Body of pancreas (tissue), 4 donors: ENCODE results near the gene CACNA1C. TPM values are rescaled to one million over a fixed set of nuclear protein-coding genes. Genes with fewer than 3 reads are reported as not detected.

ENCODE experiments used
- ATAC-seq: fragments of 150-250 bp; one replicate; pipeline ENCODE4 v1.9.1; 2016
- DNase-seq, 4 donors: peaks; one replicate each; pipeline ENCODE4 v3.0.0-alpha.2; 2019
- H3K27ac ChIP-seq, 4 donors: fragments of 200-600 bp; sonication (generic); 1 replicate in 3 of 4; 2 replicates in 1 of 4; pipeline versions ENCODE4 v1.5.1 to v1.6.1; 2016 to 2019; ENCODE audit warnings: mild to moderate bottlenecking in 1 of 4, mixed read lengths in 1 of 4, moderate library complexity in 1 of 4
- H3K27me3 ChIP-seq, 2 donors: fragments of 200-600 bp; sonication (generic); one replicate each; pipeline ENCODE4 v1.6.0; 2016; ENCODE audit warnings: mild to moderate bottlenecking in 1 of 2
- H3K36me3 ChIP-seq, 2 donors: fragments of 200-600 bp; sonication (generic); replicated peaks in 1 of 2; 2 replicates each; pipeline ENCODE4 v1.5.1; 2016; ENCODE audit warnings: low read depth in 2 of 2; ENCODE audit not compliant: insufficient read depth in 1 of 2
- H3K4me1 ChIP-seq: fragments of 200-600 bp; sonication (generic); one replicate; pipeline ENCODE4 v1.6.0; 2016
- H3K4me3 ChIP-seq, 2 donors: fragments of 200-600 bp; sonication (generic); 1 replicate in 1 of 2; 2 replicates in 1 of 2; pipeline ENCODE4 v1.5.1; 2016 to 2019
- H3K9me3 ChIP-seq, 3 donors: fragments of 200-600 bp; sonication (generic); 1 replicate in 2 of 3; 2 replicates in 1 of 3; pipeline ENCODE4 v1.5.1; 2016
- POLR2A ChIP-seq, 3 donors: fragments of 450-650 bp; IDR thresholded peaks; one replicate each; pipeline ENCODE4 v1.6.1; 2016; ENCODE audit warnings: antibody characterized with exemption in 3 of 3, mild to moderate bottlenecking in 2 of 3
- WGBS, 2 donors: methylation state at CpG; one replicate each; pipeline ENCODE4 v1.1.5; 2017; 5-methylcytosine and 5-hydroxymethylcytosine counted together
- intact Hi-C: fragments of 100-400 bp; cut with DNase I; formaldehyde crosslinking; loops from one replicate; pipeline ENCODE4 v1.15.1; 2023
- total RNA-seq, 2 donors: library from RNA; depleted of rRNA; stranded (reverse); fragments of >200 nt; gene quantifications; one replicate each; pipeline ENCODE4 v1.1.0, GENCODE V29; 2016
- TF ChIP-seq, protein P1 (sequence below), 7 experiments: fragments of 450-650 bp in 4 of 7; fragments of 200-600 bp in 3 of 7; sonication (generic) in 3 of 7; IDR thresholded peaks; one replicate each; pipeline ENCODE4 v1.5.1; 2016 to 2019; ENCODE audit warnings: antibody characterized with exemption in 7 of 7

The CACNA1C gene
- total RNA-seq, 2 donors from 2014 or later: 2.3 to 4.4 TPM

DNA sequence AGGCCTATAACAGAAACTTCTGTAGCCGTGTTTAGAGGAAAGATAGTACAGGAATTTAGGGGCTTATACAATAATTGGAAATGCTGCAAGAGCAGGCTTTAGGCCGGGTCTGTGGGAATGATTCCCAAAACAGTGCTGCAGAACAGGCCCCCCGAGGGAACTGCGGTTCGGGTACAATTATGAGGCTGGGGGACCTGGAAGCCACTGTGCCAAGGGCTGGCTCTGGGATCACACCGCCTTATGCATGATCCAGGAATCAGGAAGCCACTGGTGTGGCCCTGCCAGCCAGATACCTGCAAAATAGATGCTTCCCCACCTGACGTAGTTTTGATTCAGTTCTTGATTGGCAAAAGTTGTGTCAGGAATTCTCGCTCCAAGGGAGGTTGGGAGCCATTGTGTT, 55.4 kb downstream of the CACNA1C start:
- intact Hi-C loops: no loop called here
- WGBS, 2 donors: 82 to 84% methylated on average over 7 to 8 of the region's 8 CpGs
- DNase-seq (no peak), ATAC-seq (no peak)
- Histone ChIP-seq H3K36me3 (no peaks in the 10 kb centered on the region), H3K9me3 (no peaks in the 10 kb centered on the region), H3K27ac (no peak overlapping the region), H3K27me3 (no peaks in the 10 kb centered on the region), H3K4me1 (peaks cover 4% of the 10 kb centered on the region), H3K4me3 (no peak overlapping the region)
- TF ChIP-seq, protein P1, sequence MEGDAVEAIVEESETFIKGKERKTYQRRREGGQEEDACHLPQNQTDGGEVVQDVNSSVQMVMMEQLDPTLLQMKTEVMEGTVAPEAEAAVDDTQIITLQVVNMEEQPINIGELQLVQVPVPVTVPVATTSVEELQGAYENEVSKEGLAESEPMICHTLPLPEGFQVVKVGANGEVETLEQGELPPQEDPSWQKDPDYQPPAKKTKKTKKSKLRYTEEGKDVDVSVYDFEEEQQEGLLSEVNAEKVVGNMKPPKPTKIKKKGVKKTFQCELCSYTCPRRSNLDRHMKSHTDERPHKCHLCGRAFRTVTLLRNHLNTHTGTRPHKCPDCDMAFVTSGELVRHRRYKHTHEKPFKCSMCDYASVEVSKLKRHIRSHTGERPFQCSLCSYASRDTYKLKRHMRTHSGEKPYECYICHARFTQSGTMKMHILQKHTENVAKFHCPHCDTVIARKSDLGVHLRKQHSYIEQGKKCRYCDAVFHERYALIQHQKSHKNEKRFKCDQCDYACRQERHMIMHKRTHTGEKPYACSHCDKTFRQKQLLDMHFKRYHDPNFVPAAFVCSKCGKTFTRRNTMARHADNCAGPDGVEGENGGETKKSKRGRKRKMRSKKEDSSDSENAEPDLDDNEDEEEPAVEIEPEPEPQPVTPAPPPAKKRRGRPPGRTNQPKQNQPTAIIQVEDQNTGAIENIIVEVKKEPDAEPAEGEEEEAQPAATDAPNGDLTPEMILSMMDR (IDR thresholded peaks at IDR 0.05): no peak
- no peak for TF ChIP-seq POLR2A (IDR thresholded peaks at IDR 0.05)

DNA sequence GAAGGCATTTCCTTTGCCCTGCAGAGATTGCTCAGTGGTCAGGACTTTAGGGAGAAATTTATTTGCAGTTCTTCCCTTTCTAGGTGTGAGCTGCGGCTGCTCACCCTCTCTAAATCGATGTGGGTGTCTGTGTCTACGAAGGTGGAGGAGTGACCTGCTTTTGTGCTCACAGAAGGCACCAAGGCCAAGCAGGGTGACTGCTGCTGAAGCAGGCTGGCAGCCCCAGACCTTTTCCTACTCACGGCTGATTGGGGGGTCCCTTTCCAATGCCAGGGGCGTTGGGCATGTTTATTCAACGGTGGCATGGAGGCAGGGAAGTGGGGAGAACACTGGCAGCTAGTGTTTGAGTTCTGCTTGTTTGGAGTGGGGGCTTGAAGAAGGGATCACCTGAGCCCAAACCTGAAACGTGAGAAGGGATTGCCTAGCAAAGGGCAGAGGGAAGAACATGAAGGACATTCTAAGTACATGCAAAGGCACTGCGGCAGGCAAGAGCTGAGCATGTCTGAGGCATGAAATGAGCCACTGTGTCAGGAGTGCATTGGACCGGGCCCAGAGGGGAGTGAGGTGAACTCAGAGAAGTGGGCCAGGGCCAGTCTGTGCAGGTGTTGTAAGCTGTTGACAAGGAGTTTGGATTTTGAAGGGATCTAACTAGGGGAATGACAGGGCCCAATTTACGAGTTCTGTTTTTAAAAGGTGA, 56.3 kb downstream of the CACNA1C start:
- no peaks in the 10 kb centered on the region for H3K9me3 ChIP-seq
- 70 to 78% methylated on average over 10 of the region's 10 CpGs for WGBS, 2 donors
- H3K27ac ChIP-seq: no peak overlapping the region
- H3K4me1 ChIP-seq: peaks cover 14% of the 10 kb centered on the region
- H3K36me3 ChIP-seq: no peaks in the 10 kb centered on the region
- TF ChIP-seq, protein P1 (IDR thresholded peaks at IDR 0.05): no peak
- H3K4me3 ChIP-seq: no peak overlapping the region
- intact Hi-C loops: no loop called here
- ATAC-seq (no peak), DNase-seq (no peak)
- no peaks in the 10 kb centered on the region for H3K27me3 ChIP-seq

DNA sequence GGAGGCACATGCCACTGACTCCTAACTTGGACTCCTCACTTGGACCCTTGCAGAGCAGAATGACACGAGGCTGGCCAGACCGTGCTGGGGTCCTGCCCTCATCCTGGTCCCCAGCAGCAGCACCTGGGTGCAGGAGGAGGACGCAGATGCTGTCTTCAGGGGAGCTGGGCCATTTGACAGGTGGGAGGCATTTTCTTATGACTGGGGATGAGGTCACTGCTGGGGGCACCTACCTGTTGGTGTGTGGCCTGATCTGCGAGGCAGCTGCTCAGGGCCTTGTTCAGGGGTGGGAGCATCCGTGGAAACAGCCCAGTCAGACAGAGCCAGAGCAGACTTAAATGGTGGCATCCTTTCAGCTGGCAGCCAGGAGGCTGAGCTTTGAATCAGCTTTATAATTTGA, 57.3 kb downstream of the CACNA1C start:
- WGBS, 2 donors: 85 to 97% methylated on average over 4 to 5 of the region's 5 CpGs
- no peaks in the 10 kb centered on the region for H3K9me3 ChIP-seq
- no peak overlapping the region for H3K27ac ChIP-seq
- DNase-seq (no peak), ATAC-seq (no peak)
- TF ChIP-seq, protein P1 (IDR thresholded peaks at IDR 0.05): no peak
- no peak for TF ChIP-seq POLR2A (IDR thresholded peaks at IDR 0.05)
- no peaks in the 10 kb centered on the region for H3K27me3 ChIP-seq
- no peaks in the 10 kb centered on the region for H3K36me3 ChIP-seq
- intact Hi-C loops: no loop called here
- H3K4me3 ChIP-seq: no peak overlapping the region
- H3K4me1 ChIP-seq: peaks cover 15% of the 10 kb centered on the region

DNA sequence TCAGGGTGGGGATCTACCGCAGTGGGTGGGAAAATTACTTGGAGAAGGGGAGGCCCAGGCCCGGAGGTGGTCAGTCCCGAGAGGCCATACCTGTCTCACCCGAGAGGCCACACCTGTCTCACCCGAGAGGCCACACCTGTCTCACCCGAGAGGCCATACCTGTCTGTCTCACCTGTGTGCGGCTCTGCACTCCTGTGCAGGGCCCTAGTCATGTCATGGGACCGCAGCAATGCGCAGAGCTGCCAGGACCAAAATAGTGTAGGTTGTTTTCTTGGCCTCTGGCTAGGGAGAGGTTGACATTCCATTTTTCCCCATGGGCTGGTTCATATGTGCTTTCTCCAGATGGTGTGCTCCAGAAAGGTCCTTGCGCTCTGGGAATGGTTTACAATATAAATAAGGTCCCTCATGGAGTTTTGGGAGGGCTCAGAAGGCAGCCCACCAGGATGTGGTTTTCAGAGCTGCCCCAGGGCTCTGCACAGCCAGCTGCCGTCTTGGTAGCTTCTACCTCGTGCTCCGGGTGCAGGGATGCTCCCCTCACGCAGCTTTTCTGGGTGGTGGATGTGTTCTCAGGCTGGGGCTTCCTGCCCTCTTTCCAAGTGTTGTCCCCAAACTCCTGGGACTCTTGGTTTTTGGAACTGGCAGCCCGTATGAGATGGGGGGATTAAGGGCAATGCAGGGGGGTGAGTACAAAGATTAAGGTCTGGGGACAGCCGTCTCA, 58.2 kb downstream of the CACNA1C start:
- 74 to 84% methylated on average over 11 to 16 of the region's 16 CpGs for WGBS, 2 donors
- Histone ChIP-seq H3K9me3 (no peaks in the 10 kb centered on the region), H3K4me3 (no peak overlapping the region), H3K4me1 (peaks cover 15% of the 10 kb centered on the region), H3K36me3 (no peaks in the 10 kb centered on the region), H3K27me3 (no peaks in the 10 kb centered on the region), H3K27ac (no peak overlapping the region)
- ATAC-seq (no peak), DNase-seq (no peak)
- intact Hi-C loops: no loop called here
- TF ChIP-seq, protein P1 (IDR thresholded peaks at IDR 0.05): no peak
- no peak for TF ChIP-seq POLR2A (IDR thresholded peaks at IDR 0.05)
